Measurements from ENCODE around the gene AFF3. TPM values are rescaled to one million over a fixed set of nuclear protein-coding genes. Genes with fewer than 3 reads are reported as not detected.

Gene AFF3
- total and polyA plus RNA-seq, 2 of the 8 experiments (the other 6 are each of a cell fraction or from before 2014, with no cell fraction given): 0.27 to 3.0 TPM

DNA sequence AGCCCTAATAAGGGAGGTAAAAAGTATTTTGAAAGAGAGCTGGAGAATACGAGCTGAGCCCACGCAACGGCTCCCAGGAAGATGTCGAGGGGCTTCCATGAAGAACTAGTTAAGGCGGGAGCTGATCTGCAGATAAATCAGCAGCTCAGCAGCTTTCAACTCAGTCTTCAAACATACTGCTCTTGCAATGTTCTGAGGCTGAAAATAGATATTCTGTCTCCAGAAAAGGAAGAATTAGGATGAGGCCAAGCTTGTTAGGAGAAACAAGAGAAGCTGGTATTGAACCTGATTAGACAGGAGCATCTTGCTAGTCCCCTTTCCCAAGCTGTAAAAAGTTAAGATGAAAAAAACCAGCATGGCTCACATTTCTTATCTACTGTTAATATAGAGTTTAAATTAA lies 91.1 kb downstream of the AFF3 start:
- H3K23me2 ChIP-seq (ENCODE audit: low read depth, low read length): no peaks in the 10 kb centered on the region; the same call in 1 of the 2 replicates
- FAIRE-seq (no peak), DNase-seq (ENCODE audit: low read depth in 1 of 2, low spot score in 2 of 2) (no peak)
- no peak overlapping the region for H4K8ac ChIP-seq (ENCODE audit: extremely low read depth, insufficient read depth, low read length)
- no peak overlapping the region for H2BK20ac ChIP-seq (ENCODE audit: low read length)
- H3K23ac ChIP-seq (ENCODE audit: insufficient read length): no peak overlapping the region
- no peak overlapping the region for H4K5ac ChIP-seq (ENCODE audit: insufficient read length, low read depth, low read length)
- H3K4me1 ChIP-seq (replicated peaks in 1 of 4; ENCODE audit: control insufficient read depth in 3 of 4, insufficient read depth in 4 of 4, low read length in 3 of 4): no peaks in the 10 kb centered on the region
- no peak overlapping the region for H2BK120ac ChIP-seq (replicated peaks; ENCODE audit: low read depth, low read length)
- POLR2A ChIA-PET (ENCODE audit: partially characterized antibody): no interaction called here
- H2BK5ac ChIP-seq (ENCODE audit: low read depth, low read length): no peak overlapping the region
- H3K27me3 ChIP-seq (replicated peaks in 1 of 4; ENCODE audit: control insufficient read depth in 3 of 4, extremely low read depth in 1 of 4, insufficient read depth in 3 of 4, low read length in 3 of 4): no peaks in the 10 kb centered on the region; a peak in 1 of 7 replicates
- no peak overlapping the region for H3K4me2 ChIP-seq (ENCODE audit: insufficient read depth in 1 of 2, low read depth in 2 of 2, low read length in 2 of 2)
- 86% methylated on average over 5 of the region's 5 CpGs; no CpG with 5 or more reads in 1 of the 2 experiments for WGBS, 2 experiments (ENCODE audit: extremely low coverage in 1 of 2, insufficient coverage in 1 of 2, insufficient read length in 1 of 2, insufficient replicate concordance in 2 of 2, low coverage in 1 of 2, low lambda C conversion rate in 2 of 2, missing lambda C conversion rate in 1 of 2)
- no peak overlapping the region for H3K14ac ChIP-seq (ENCODE audit: insufficient read length)
- H4K91ac ChIP-seq (replicated peaks; ENCODE audit: insufficient read length, low read length): no peak overlapping the region
- H3K9ac ChIP-seq (replicated peaks in 1 of 4; ENCODE audit: extremely low read depth in 1 of 4, low read depth in 3 of 4, low read length in 3 of 4): no peak overlapping the region
- H3K56ac ChIP-seq (replicated peaks; ENCODE audit: insufficient read length, low read depth, low read length): no peak overlapping the region
- H2BK15ac ChIP-seq (ENCODE audit: low read length): no peak overlapping the region
- CTCF ChIA-PET (ENCODE audit: partially characterized antibody): interaction anchor here (1.0 to 1.2 kb wide), 3 partner anchors 15 to 190 kb away, joined by 3 to 4 read pairs (median 3); no protein-coding TSS in a partner anchor
- H3K27ac ChIP-seq (ENCODE audit: low read depth, low read length): no peak overlapping the region
- H3K18ac ChIP-seq (ENCODE audit: extremely low read depth, low read length): no peak overlapping the region
- H4K20me1 ChIP-seq (replicated peaks in 1 of 2; ENCODE audit: control insufficient read depth in 1 of 2, insufficient read depth in 2 of 2, low read length in 2 of 2): no peaks in the 10 kb centered on the region
- H3K4ac ChIP-seq (replicated peaks; ENCODE audit: insufficient read length, low read depth, low read length): no peak overlapping the region
- H3K36me3 ChIP-seq (ENCODE audit: control insufficient read depth in 2 of 4, insufficient read depth in 4 of 4, low read length in 3 of 4): no peaks in the 10 kb centered on the region
- H3K79me2 ChIP-seq (ENCODE audit: control insufficient read depth in 1 of 2, insufficient read depth in 2 of 2, low read length in 2 of 2): no peaks in the 10 kb centered on the region
- TF ChIP-seq SP2 (IDR thresholded peaks at IDR 0.05; ENCODE audit: low read length) (no peak), EGR1 (IDR thresholded peaks at IDR 0.05; ENCODE audit: borderline replicate concordance, low read depth, low read length) (no peak), TAF1 (IDR thresholded peaks at IDR 0.05; ENCODE audit: low read depth, low read length) (no peak), JUN (IDR thresholded peaks at IDR 0.05; ENCODE audit: low read depth, low read length) (no peak), MAFK (IDR thresholded peaks at IDR 0.05; ENCODE audit: low read depth, low read length) (no peak), CHD2 (IDR thresholded peaks at IDR 0.05; ENCODE audit: low read length) (no peak)
- TF ChIP-seq, protein P1, sequence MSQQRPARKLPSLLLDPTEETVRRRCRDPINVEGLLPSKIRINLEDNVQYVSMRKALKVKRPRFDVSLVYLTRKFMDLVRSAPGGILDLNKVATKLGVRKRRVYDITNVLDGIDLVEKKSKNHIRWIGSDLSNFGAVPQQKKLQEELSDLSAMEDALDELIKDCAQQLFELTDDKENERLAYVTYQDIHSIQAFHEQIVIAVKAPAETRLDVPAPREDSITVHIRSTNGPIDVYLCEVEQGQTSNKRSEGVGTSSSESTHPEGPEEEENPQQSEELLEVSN (IDR thresholded peaks at IDR 0.05): no peak
- H2AK5ac ChIP-seq (ENCODE audit: low read depth, low read length): no peak overlapping the region
- H2BK12ac ChIP-seq (ENCODE audit: low read depth, low read length): no peak overlapping the region
- no peaks in the 10 kb centered on the region for H3K9me3 ChIP-seq (ENCODE audit: insufficient read depth in 2 of 2, low read depth in 1 of 2, low read length in 1 of 2)
- H3K4me3 ChIP-seq (ENCODE audit: extremely low read depth in 1 of 4, insufficient read depth in 2 of 4, low read depth in 3 of 4, low read length in 4 of 4): no peak overlapping the region
- H2AFZ ChIP-seq (ENCODE audit: low read length): no peak overlapping the region
- H3K79me1 ChIP-seq (ENCODE audit: low read depth, low read length): no peaks in the 10 kb centered on the region
